Stimulated activated CD8-positive, alpha-beta memory T cell treated with anti-CD3 and anti-CD28 coated beads, Interleukin-7, amount 100 ng/mL, for 4 hours (primary cell): ENCODE measurements around the gene CYB5R4.

ENCODE experiments used
- DNase-seq, 2 donors: peaks; one replicate each; pipeline ENCODE4 v3.0.0-alpha.2; 2020; ENCODE audit warnings: low read depth in 2 of 2

The CYB5R4 gene

DNA sequence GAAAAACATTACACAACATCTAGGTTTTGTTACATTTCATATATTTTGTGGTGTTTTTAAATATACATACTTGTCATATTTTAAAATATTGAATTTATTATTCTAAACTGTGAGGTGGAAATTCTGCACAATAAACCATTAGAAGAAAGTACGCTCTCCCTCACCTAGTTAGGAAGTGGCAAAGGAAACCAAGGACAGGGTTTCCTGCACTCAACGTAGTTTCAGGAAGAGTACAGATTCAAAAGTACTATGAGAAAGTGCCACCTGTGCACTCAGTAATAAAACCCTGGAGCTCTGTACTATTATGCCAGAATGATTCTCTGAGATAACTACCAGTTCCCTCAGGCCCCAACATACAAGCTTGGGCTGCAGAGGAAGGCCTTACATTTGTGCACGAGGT, 119.5 kb downstream of the CYB5R4 start:
- DNase-seq: no peak

DNA sequence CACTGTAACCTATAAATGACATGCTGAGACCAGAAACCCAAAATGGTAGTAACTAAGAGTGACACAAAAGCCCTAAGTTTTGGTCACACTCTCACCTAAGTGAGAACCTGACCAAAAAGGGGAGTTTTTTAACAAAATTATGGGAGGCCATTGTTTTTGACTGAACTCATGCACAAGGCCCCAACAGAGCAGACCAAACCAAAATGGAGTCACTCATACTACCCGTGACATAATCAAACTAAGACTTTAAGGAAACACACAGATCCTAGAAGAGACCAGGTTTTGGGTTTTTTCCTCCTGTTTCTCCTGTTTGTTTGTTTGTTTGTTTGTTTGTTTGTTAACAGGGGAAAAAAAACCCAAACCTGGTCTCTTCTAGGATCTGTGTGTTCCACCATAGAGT, 124.9 kb downstream of the CYB5R4 start:
- no peak for DNase-seq

DNA sequence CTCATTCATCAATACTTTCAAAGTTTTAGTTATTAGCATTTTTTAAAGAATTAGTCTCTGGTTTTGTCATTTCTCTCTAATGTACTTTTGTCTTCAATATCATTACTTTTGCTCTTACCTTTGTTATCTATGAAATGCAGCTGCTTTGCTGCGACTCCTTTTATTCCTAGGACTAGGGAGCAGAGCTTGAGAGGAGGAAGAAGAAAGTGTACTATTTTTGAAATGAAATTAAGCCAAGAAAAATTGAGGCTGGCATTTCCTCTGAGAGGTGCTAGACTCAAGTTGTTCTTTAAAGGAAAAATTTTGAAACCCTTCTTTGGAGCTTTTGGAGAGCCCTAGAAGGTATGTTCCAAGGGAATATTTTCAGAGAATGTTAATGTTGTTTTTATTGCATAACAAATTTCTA, 125.8 kb downstream of the CYB5R4 start:
- DNase-seq: no peak

DNA sequence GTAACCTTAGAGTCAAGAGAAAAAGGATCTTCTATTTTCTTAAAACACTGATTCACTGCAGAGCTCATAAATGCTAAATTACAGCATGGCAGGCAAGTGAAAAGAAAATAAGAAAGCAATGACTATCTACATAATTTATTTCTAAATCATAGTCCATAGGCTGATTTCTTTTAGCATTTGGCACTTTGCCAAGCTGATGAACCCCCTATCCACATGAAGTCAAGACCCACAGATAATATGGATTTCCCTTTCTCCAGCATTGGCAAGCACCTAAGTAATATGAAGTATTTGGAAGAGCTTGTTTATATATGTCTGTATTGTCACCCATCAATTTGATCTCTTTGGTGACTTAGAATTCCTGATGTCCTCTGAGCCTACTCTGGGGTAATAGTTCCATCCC, 126.2 kb downstream of the CYB5R4 start:
- no peak for DNase-seq

DNA sequence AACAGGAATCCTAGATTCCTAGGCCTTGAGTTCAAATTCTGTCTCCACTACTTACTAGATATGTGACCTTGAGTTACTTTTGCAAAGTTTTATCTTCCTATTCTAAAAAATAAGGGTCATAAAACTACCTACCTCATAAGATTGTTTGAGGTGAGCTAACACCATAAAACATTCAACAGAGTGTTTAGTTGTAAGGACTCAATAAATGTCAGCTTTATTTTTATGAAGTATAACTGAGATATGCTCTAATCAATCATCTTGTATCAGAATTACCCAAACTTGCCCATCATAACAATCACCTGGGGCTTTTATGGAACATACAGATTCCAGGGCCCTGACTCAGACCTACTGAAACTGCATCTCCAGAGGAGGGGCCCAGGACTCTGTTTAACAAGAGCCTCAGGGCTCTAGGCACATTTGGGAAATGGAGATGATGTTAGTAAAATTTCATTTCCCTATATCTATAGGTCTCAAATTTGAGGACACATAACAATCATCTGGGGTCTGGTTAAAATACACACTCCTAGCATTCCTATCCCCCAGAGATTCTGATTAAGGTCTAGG, 138.6 kb downstream of the CYB5R4 start:
- DNase-seq: no peak

DNA sequence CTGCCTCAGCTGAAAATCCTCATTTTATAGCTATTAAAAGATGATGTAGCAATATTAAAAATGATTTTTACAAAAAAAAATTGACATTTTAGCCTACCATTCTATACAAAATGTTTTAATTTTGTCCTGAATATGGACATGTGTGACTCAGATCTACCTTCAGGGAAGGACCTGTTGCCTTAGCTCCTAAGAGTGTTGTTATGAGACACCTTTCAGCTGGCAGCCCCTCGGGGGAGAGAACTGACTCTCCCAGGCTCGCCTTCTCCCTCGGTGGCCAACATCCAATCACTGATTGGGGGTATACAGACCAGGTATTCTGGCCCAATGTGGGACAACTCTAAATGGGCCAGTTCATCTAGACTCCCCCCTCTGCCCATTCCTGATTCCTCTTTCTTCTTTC, 141.6 kb downstream of the CYB5R4 start:
- DNase-seq: no peak

DNA sequence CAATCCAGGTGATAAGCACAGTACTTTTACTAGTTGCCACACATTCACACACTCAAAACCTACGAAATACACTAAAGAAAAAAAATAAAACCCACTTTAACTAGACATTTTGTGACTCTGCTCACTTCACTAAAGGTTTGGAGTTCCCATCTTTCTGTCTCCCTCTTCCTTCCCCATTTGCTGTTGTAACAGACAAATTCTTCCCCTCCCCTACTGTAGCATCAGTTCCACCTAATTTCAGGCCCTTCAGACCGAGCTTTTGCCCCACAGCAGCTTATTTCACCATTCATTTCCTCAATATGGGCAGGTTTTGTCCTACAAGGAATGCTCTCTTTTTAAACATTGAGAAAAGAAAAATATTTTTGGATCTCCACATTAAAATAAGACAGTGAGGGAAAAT, 142.7 kb downstream of the CYB5R4 start:
- DNase-seq: no peak

DNA sequence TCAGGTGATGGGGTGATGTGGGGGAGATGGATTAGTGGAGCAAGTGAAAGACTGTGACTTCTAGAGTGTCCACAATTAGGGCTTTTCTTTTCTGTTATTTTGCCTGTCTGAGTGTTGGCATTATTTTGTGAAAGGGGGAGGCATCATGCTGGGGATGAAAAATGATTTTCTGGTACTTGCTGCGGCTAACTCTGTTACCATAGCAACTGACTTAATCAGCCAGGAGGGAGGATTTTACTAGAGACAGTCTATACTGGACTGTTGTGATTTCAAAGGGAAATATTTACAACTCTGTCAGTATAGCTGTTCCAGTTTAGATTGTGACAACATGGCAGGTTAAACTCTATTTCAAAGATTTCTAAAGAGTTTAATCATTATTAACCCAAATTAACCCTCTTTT, 143.6 kb downstream of the CYB5R4 start:
- no peak for DNase-seq

DNA sequence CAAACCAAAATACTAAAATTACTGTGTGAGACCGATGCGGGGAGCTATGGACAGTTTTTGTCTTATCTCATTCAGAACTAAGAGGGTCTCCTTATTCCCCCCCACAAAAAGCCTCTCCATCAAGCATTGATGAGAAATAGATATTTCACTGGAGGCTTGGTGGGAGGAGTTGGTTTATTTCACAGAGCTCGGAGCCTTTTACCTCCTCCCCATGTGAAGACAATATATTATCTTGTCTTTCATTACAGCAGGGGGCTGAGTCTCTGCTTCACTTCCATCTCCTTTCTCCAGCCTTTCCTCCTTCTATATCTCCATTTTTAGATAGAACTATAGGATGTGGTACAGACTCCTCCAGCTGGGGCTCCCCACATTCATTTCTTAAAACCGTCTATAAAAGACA, 144.2 kb downstream of the CYB5R4 start:
- DNase-seq: no peak

DNA sequence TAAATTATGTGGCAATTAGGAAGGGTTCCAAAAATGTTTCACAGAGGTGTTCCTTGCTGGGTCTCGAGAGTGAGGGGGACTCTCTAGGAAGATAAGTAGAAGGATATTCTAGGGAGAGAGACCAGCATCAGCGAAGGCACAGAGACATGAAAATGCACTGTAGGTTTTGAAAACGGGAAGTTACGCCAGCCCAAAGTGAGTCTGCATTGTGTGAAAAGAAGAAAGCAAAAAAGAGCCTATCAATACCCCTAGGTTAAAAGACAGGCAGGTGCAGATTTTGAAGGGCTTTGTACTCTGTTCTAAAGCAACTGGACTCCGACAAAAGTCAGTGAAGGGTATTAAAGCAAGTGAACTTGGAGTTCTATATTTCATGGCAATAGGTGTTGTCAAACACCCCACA, 148.4 kb downstream of the CYB5R4 start:
- DNase-seq: no peak

DNA sequence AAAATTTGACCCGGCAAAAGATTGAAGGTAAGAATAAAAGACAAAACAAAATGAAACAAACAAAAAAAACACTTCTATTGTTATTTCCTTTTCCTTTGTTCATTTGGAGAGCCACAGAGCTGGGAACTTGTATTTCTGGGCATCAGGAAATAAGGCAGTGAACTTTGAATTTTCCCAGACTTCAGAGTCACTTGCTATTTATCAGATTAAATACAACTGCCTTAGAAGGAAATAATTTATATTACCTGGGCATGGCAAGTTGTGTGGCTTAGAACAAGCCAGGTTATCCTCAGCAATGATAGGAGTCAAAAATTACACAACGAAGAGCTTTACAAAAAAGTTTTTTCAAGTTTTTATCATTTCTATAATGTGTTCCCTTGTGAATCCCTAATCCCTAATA, 153.9 kb downstream of the CYB5R4 start:
- DNase-seq: no peak

DNA sequence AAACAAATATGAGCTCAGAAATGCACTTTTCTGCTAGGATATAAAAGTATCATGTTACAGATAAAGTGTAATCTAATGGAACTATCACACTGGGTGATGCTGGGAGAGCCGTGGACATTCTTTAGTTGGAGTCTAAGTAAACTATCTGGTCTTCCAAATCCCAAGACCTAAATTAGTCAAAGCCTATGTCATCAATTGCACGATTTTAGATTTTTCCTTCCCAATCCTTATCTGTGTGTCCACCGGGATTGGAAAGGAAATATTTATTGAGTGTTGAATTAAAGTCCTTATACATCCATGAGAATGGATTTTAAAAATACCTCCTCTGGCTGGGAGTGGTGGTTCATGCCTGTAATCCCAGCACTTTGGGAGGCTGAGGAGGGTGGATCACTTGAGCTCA, 154.4 kb downstream of the CYB5R4 start:
- DNase-seq: no peak

DNA sequence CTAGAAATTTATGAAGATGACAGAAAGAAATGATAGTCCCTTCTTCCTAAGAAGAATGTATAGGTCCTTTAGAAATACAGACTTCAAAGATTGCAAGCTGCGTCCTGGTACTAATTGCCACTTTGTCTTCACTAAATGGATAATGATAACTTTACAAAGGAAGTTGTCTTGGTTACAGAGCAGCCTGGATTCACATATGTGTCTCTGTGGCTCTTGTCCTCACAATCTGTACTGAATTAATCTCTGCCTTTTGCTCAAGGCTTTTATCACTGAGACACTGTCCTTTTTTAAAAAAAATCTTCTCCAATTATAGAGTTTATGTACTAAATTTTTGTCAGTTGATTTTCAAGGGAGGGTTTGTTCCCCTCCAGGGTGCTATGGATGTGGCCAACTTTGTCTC, 156.5 kb downstream of the CYB5R4 start:
- no peak for DNase-seq
